Stimulated activated CD4-positive, alpha-beta T cell treated with anti-CD3 and anti-CD28 coated beads, Interleukin-12 subunit alpha, Interleukin-12 subunit beta, amount 100 ng/mL, for 24 hours (primary cell): ENCODE results near the gene DLG1.

ENCODE experiments used
- DNase-seq, 2 experiments: peaks; one replicate each; pipeline ENCODE4 v3.0.0-alpha.2; 2020; ENCODE audit warnings: low read depth in 2 of 2

Gene DLG1

DNA sequence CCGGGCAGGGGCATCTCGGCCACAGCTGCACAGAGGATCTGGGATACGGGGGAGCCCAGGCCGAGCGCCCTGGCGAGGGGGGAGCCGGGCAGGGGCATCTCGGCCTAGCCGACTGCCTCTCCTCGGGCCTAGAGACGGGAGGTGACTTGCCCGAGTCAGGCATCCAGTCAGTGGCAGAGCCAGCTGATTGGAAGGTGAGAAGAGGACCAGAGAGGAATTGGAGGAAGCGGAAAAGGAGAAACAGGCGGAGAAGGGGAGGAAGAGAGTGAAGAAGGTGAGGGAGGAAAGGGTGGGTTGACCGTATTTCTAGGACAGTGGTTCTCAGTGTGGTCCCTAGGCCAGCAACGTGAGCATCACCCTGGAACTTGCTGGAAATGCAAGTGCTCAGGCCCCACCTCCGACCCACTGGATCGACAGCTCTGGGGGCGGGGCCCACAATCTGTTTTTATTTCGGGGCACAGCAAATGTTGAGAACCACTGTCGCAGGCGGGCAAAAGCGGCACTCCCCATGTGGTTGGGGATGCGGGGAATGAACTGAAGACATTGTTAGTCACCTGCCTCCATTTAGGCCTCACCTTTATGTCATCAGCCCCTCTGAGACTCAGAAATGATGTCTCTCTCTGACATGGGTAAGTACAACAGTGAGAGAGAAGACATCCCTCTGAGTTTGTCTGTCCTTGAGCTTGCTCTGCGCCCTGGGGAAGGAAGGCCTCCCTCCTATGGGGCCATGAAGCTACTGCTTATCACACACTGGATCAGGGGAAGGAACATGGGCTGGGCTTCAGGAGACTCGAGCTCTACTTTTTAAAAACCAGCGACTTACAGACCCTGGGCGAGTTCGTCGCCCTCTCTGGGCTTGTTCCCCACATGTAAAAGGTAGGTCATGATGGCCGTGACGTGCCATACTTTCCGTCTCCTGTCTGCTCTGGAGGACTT is 267.8 kb downstream of the DLG1 start:
- DNase-seq: no peak

DNA sequence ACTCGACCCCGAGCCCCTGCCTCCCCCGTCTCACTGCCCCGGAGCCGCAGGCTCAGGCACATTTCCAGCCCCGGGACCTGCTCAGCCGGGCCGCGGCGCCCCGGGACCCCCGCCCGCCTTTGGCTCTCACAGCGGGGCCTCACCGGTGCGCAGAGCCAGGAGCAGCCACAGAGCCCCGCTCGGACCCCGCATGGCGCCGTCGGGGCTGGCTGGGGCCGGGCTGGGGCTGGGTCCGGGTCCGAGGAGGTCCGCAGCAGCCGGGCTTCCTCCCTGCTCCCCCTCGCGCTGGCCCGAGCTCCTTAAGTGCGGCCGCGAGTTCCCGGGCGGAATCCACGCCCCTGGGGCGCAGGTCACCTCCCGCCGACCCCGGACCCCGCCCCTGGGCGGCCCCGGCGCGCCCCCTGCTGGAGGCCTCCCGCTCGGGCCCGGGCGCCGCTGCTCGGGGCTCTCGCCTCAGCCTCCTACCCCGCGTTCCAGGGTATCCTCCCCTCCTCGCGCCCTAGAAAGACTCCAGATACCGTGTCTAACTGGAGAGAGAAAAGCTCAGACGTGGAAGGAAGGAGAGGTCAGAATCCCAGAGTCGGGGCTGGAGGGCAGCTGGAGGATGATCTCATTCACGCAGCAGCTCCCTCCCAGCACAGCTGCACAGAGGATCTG is 268.8 kb downstream of the DLG1 start, which contains the start of gene MELTF:
MELTF (minus strand) TSS at position 307 of the 657 bp plus-strand sequence; CDS start at position 192, 115 bp downstream.
- DNase-seq: peak; percentile 27 to 66

DNA sequence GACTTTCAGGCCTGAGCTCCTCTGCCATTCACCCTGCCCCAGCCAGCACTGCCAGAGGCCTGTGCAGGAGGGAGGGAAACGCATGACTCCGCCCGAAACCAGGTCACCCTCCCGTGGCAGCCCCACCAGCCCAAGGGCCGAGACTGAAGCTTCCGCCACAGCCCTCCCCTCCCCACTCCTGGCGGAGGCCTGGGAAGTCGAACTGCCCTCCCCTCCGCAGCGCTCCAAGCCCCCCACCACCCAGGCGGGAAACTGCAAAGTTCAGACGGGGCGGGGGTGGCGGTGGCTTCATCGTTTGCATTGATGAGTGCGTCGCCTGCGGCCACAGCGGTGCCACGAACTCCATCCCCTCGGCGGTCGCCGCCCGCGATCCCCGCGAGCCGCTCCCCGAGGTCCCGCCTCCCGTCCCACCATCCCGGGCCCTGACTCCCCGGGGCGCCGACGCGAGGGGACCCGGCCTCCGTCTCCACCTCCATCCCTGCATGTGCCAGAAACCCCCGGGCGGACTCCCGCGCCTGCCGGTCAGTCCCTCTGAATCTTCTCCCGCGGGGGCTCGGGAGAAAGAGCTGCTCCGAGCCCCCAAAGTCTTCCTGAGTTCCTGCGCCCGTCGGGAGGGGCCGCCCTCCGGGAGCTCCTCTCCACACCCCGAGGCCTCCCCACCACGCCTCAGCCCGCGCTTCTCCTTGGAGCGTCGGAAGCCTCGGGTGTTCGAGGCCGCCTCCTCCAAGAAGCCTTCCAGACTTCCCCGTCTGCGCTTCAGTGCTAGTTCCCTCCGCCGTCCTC is 269.5 kb downstream of the DLG1 start:
- no peak for DNase-seq

DNA sequence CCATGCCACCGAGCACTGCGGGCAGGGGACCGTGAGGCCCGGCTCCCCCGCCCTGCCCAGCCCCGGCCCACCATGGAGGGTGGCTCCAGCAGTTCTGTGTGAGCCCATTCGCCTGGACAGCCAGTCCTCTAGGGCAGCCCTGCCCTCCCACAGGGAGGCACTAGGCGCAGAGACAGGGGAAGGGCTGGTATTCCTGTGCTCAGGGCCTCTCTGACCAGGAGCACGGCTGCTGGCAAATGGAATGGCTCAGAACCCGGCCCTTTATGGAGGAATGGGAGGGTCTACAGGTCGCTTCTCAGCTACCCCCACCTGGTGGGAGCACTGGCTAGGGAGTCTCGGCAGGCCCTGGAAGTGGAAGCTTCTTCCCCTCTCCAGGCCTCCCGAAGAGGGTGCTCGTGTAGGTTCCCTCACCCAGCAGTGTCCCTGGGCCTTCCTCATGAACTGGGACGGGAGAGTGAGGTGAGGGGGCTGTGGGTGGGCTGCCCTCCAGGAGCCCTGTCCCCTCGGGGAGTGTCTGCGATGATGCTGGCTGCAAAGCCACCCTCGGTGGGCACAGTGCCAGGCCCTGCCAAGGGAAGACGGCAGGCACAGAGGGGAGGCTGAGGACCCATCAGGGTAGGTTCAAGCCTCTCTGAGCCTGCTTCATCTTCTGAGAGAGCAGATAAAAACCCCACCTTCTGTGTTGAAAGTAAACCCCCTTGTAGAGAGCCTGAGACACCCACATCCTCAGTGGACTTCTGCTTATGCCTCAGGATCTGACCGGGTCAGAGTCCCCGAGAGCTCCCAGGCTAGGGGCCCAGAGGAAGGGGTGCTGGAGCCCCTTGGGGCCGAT is 270.3 kb downstream of the DLG1 start:
- DNase-seq: no peak

DNA sequence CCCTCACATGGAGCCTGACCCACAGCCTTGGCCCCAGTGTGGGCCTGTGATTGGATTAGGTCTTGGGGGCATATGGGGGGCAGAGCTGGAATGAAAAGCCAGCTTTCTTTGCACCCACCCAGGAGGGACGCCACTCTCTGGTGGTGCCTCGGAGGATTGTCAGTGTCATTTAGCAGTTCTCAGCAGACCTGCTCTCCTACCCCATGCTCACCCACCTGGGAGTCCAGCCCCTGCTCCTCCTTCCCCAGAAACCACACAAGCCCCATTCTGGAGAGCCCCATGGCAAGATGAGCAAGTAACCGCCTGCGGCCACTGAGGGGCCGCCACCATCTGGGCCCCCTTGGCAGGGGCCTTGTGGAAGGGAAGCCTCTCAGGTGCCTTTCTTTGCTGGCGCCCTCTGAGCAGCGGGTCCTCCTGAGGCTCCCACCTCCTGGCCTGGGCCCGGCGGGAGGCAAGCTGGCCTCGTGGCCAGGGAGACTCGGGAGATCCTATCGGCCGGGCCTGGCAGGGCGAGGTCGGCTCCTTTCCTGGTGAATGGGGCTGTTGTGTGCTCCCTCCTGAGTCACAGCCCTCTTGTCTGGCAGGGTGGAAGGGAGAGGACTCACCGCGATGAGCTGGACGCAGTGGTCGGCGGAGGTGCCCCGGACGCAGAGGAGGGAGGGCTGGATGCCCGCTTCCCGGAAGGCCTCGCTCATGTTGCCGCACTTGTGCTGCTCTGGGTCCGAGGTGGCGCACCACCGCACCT is 271.1 kb downstream of the DLG1 start:
- DNase-seq: no peak

DNA sequence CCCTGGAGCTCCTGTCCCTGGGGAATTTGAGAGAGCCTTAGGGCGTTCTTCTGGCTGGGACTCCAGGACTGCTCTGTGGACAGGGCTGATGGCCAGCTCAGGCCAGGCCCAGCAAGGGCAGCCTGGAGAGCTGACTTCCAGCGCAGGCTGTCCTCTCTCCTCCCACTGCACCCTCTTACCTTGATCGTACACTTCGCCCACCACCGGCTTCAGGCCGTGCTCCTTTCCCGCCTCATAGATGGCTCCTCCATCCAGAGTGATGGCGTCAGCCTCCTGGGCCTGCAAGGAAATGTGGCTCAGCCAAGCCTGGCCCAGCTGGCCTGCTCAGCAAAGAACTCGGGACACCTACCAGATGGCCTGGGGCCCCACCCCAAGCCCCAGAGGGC is 271.9 kb downstream of the DLG1 start:
- DNase-seq: no peak

DNA sequence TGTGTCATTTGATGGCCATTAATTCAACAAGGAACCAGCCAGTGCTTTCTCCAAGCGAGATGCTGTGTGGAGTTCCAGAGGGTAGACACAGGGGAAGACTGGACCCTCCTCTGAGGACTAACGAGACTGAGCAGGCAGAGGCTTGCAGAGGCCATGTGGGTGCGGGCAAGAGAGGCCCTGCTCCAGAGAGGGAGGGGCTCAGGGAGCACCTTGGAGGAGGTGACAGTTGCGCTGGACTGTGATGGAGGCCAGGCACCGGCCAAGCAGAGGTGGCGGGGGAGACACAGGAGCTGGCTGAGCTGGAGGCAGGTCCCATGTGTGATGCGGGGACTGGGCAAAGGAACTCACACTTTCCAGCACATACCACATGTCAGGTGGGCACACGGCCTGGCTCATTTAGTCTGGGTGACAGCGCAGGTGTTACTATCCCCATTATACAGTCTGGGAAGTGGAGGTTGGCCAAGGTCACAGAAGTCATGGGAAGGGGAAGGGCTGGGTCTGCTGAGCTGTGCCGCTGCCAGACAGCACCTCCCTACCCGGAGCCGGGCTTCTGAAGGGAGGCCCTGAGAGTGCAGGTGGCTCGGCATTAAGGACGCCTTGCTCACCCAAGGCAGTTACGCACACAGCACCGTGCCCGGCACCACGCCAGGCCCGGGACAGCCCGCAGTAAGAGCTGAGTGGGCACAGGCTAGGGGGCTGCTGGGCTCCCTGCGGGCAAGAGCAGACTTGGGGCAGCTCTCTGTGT is 272.5 kb downstream of the DLG1 start:
- no peak for DNase-seq

DNA sequence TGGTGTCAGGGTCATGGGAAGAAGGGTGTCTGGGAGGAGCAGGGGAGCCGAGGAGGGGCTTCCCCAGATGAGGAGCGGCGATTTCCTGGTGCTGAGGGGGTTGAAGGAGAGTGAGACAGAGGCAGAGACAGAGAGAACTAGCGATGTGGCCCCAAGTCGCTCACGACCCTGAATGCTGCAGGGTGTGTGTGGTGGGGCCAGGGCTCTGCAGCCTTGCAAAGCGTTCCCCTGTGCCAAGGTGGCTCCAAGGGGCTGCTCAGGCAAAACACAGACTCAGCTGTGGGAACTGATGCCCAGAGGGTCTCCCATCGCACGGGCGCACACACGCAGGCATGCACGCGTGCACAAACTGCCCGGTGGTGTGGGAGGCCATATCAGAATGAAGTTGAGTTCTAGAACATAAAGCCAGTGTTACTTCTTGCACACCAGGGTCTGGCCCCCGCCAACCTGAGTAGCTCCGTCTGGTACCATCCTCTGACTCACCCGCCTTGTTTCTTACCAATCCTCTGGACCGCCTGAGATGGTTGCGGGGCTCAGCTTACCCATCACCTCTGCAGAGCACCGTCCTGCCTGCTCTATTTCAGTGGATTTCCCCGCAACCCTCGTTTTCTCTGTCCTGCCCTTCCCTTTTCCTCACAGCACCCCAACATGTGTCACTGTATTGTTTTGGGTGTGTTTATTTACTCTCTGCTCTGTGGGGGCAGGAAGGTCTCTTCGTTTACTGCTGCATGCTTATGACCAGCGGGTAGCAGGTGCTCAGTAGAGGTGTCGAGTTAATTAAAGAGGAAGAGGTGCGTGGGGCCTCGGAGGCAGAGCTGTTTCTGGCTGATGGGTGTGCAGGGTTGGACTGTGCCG is 273.3 kb downstream of the DLG1 start:
- DNase-seq: no peak

DNA sequence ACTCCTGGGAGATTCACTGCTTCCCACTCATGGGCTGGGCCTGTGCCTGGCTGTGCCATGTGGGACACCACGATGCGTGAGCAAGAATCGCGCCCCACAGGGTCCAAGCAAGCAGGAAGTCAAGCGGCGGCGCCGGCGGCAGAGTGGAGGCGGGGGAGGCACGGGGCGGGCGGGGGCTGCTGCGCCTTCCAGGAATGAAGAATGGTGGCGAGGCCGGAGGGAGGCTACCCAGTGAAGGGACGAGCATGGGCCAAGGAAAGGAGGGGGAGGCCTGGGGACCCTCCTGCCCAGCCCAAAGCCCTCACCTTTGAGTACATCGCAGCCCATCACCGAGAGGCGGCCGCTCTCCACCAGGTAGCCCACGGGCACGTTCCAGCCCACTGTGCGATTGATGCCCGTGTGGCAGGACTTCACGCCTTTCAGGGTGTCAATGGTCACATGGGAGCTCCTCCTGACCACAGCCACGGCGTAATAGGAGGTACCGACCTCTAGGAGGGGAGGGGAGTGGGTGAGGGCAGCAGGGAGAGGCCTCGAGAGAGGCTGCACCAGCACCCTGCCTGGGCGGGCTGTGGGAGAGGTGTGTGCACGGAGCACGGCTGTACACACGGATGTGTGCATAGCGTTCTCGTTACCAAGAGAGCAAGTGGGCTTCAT is 274.3 kb downstream of the DLG1 start:
- DNase-seq: no peak

DNA sequence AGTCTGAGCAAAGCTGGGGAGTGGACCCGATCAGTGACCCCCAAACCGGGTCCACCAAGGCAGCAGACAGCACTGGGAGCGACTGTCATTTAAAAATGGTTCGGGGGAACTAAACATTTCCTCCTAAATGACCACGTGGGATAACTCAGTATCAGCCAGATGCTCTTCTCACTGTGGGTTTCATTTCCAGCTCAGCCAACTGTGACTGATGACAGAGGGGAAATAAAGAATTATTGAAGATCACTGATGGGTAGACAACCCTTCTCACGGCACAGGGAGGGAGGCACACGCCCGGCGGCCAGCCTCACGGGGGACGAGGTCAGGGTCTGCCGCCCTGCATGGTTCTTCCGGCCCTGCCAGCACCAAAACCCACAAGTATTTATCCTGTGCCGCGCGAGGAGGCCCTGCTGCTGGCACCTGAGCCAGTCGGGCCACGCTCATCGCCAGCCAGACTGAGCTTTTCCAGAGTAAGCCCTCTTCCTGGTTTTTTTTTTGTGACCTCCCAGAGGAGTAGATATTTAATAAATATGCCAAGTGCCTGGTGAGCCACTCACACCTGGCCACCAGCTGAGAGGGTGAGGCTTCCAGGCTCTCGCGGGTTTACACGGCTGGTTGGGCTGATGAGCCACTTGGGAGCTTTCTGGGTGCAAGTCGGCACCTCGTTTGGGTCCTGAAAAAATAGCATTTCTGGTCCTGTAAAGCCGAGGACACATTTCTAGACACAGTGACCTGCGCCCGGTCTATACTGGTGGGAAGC is 275.0 kb downstream of the DLG1 start:
- no peak for DNase-seq

DNA sequence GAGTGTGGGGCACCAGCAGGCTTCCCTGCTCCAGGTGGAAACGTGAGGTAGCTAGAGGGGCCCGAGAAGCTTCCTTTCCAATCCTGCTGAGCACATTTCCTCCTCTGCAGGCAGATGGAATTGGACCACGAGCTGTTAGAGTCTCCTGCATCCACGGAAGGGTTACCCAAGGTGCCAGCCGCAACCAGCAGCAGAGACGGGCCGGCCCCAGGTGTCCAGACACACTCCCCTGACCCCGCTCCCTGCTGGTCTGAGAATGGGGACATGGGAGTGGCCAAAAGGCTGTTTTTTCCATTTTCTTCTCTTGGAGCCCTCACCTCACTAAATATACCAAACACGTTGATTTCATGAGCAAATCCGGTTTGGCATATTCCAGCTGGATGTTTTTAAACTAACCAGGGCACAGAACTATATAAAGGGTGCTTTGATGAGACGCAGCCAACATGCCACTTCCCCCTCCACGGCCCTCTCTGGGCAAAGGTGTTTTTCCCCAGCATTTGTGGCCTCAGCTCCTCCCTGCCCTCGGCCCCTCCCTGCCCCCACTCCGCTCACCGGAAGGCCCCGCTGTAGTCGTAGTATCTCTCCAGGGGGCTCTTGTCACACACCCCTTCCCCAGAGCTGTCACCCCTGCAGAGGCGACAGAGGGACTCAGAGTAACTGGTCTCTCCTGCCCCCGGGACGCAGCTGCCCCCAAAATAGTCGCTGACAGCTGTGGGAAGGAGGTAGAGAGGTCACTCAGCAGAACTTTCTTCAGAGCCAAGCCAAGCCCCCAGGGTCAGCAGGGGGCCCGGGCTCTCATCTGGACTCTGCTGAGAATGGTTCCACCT is 275.8 kb downstream of the DLG1 start:
- no peak for DNase-seq

DNA sequence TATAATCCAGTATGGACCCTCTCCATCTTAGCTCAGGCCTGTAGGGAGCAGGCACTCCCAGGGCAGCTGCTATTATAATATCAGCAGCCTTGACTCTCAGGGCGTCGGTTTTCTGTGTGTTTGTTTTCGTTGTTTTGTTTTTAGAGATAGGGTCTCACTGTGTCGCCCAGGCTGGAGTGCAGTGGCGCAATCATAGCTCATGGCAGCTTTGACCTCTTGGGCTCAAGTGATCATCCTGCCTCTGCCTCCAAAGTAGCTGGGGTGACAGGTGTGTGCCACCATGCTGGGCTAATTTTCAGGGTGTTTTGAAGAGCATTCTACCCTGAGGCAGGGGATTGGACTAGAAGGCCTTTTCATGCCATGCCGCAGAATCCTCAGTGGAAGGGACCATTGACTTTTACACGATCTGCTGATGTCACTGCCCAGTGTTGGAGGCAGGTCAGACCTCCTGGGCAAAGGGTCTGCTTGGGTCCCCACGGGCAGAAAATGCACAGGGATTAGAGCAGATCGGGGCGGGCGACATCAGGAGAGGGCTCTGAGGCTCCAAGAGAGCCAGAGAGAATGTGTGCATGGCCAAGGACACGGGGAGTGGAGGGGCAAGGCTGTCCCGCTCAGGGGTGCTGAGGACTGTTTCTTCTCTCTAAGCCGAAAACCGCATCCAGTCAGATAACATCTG is 276.5 kb downstream of the DLG1 start:
- no peak for DNase-seq

DNA sequence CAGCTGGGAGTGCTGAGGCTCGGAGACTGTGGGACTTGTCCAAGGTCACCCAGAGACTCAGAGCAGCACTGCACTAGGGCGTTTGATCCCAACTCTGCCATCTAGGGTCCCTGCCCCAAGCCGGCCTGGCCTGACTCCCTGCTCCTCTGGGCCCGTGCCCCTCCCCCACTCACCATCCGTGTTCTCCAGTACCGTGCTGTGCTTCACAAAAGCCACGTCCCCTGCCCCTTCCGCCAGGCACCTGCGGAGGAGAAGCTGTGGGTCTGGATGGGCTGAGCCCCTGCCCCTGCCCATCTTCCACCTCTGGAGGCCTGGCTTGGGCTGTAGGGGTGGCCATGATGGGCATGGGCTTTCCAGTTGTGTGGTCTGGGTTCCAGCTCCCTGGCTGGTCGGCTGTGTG is 277.2 kb downstream of the DLG1 start:
- no peak for DNase-seq

DNA sequence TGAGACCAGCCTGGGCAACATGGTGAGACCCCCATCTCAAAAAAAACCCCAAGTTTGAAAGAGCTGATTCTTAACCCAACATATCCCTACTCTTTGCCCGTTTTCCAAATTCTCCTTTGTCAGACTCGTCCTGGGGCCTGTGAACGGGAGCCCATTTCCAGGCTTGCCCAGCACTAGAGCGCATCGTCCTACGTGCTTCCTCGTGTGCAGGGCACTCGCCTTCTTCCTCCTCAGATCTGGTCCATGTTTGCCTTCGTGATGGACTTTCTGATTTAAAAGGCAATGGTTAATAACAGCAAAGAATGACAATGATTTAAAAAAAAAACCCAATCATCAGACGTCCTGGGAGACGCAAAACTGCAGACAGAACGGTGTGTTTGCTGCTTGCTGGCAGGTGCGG is 278.9 kb downstream of the DLG1 start:
- DNase-seq: no peak

DNA sequence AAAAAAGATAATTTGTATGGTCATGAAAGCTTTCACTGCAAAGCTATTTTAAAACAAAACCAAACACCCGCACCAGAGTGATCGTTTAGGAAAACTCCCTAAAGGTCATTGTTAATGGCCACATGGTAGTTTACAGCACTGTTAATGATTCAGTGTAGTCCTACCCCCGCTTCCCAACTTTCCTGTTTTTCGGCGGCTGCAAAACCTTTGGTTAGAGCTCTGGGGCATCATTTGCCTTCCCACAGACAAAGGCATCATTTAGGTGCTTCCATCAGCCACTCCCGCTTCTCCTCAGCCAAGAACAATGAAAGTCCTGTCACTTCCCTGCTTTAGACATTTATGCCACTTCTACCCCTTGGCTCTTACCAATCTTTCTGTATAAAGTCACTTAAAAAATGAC is 279.4 kb downstream of the DLG1 start:
- no peak for DNase-seq

DNA sequence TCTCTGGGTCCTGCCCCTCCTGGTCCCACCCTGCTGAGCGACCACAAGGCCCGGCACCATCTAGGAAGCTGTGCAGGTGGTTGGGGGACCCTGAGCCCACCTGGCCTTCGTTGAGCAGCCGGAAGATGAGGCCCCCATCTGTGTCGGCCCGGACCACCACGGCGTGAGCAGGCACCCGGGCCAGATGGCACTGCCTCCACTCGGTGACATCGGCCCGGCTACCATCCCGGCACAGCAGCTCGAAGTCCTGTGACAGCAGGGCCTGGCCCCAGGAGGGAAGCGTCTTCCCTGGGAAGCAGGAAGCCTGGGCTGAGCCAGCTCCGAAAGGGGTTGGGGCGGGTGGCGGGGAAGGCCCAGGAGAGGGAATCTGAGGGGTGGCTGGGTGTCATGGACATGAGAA is 281.4 kb downstream of the DLG1 start:
- no peak for DNase-seq
